Measurements from ENCODE around the gene ABHD2. TPM values are rescaled to one million over a fixed set of nuclear protein-coding genes. Genes with fewer than 3 reads are reported as not detected.

ABHD2 gene
- total and polyA plus RNA-seq, 2 donors (not counting 3 experiments of a cell fraction or from before 2014, with no cell fraction given): 14.0 to 62.2 TPM

DNA sequence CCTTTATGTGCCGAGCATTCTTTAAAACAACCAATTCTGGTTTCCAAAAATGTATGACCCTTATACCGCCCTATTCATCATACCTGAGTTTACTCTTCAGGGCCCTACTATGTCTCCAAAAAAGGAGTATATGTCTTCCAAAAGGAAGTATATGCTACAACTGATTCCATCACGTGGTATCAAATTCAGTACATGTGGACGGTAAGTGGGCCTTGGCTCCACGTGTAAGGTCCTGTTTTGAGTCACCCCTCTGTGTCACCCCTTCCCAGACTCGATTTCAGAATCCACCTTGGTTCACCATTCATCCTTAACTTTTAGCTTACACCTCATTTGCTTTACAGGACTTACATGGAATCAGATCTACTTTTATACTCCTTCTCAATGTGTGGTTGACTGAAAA, 37.8 kb downstream of the ABHD2 start:
- no peaks in the 10 kb centered on the region for H3K36me3 ChIP-seq (ENCODE audit: control insufficient read depth in 2 of 2, extremely low read depth in 1 of 2, insufficient read depth in 2 of 2, low read length in 2 of 2)
- dilution Hi-C loops (cut with MboI; ENCODE audit: extremely low pct_ligation_motif_present, low sequenced_read_pairs) (no loop called here), intact Hi-C loops (cut with micrococcal nuclease) (no loop called here)
- H3K4me2 ChIP-seq (ENCODE audit: insufficient read depth, low read length): no peak overlapping the region
- H3K9me1 ChIP-seq (replicated peaks; ENCODE audit: control insufficient read depth, extremely low read depth, insufficient read depth, low read length): no peaks in the 10 kb centered on the region
- no peak for DNase-seq (ENCODE audit: low read depth, low spot score)
- no peak overlapping the region for H3K9ac ChIP-seq (replicated peaks; ENCODE audit: extremely low read depth, insufficient read depth, low read length)
- H3K9me3 ChIP-seq (replicated peaks; ENCODE audit: control insufficient read depth, insufficient read depth, low read length): no peaks in the 10 kb centered on the region
- CTCF ChIA-PET: interaction anchor here (1.7 to 5.5 kb wide), 4 partner anchors 14 to 52 kb away, joined by 7 to 73 read pairs (median 25); partner anchors contain the start of gene ABHD2
- no peak for FAIRE-seq
- BruUV-seq (replicated peaks): no TSS peak
- H3K4me3 ChIP-seq (replicated peaks in 1 of 3; ENCODE audit: insufficient read depth in 1 of 3, low read depth in 1 of 3, low read length in 3 of 3): no peak overlapping the region
- H3K79me2 ChIP-seq (ENCODE audit: control insufficient read depth, insufficient read depth, low read length): no peaks in the 10 kb centered on the region
- peaks cover 38% of the 10 kb centered on the region for H3K4me1 ChIP-seq (ENCODE audit: control insufficient read depth, extremely low read depth, insufficient read depth, low read length)
- no peak overlapping the region for H3K27ac ChIP-seq (ENCODE audit: insufficient read depth, low read depth, low read length)
- H2AFZ ChIP-seq (ENCODE audit: low read depth, low read length): no peak overlapping the region
- TF ChIP-seq EZH2 (IDR thresholded peaks at IDR 0.05; ENCODE audit: borderline replicate concordance, low read depth, low read length, severe bottlenecking): no peak
- no peak for TF ChIP-seq POLR2AphosphoS5 (IDR thresholded peaks at IDR 0.05; ENCODE audit: insufficient read depth, low read depth, low read length)
- TF ChIP-seq, protein P1, sequence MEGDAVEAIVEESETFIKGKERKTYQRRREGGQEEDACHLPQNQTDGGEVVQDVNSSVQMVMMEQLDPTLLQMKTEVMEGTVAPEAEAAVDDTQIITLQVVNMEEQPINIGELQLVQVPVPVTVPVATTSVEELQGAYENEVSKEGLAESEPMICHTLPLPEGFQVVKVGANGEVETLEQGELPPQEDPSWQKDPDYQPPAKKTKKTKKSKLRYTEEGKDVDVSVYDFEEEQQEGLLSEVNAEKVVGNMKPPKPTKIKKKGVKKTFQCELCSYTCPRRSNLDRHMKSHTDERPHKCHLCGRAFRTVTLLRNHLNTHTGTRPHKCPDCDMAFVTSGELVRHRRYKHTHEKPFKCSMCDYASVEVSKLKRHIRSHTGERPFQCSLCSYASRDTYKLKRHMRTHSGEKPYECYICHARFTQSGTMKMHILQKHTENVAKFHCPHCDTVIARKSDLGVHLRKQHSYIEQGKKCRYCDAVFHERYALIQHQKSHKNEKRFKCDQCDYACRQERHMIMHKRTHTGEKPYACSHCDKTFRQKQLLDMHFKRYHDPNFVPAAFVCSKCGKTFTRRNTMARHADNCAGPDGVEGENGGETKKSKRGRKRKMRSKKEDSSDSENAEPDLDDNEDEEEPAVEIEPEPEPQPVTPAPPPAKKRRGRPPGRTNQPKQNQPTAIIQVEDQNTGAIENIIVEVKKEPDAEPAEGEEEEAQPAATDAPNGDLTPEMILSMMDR (IDR thresholded peaks at IDR 0.05; ENCODE audit: extremely low read depth in 1 of 2, insufficient read depth in 1 of 2, low read depth in 1 of 2, low read length in 2 of 2): no peak
- no peak for TF ChIP-seq MYC (IDR thresholded peaks at IDR 0.05; ENCODE audit: low read depth, low read length)
- no peak for TF ChIP-seq POLR2A (IDR thresholded peaks at IDR 0.05; ENCODE audit: low read depth, low read length)
- TF ChIP-seq, protein P2, sequence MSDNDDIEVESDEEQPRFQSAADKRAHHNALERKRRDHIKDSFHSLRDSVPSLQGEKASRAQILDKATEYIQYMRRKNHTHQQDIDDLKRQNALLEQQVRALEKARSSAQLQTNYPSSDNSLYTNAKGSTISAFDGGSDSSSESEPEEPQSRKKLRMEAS (IDR thresholded peaks at IDR 0.05; ENCODE audit: insufficient read depth, insufficient read length): no peak
- TF ChIP-seq FOS (IDR thresholded peaks at IDR 0.05; ENCODE audit: borderline replicate concordance, insufficient read depth, low read length): no peak
- TF ChIP-seq GATA2 (IDR thresholded peaks at IDR 0.05; ENCODE audit: insufficient read depth, insufficient read length, low read depth, low read length): no peak
- no peak for TF ChIP-seq JUN (IDR thresholded peaks at IDR 0.05; ENCODE audit: borderline replicate concordance, insufficient read depth, insufficient read length, low read depth)
- no peaks in the 10 kb centered on the region for H4K20me1 ChIP-seq (replicated peaks; ENCODE audit: control insufficient read depth, extremely low read depth, insufficient read depth, low read length)
- no peaks in the 10 kb centered on the region for H3K27me3 ChIP-seq (ENCODE audit: control insufficient read depth in 2 of 2, insufficient read depth in 2 of 2, low read length in 2 of 2)
- POLR2A ChIA-PET: no interaction called here

All from endothelial cell of umbilical vein (primary cell).